AG09319 (cell line): ENCODE data around the gene ELOVL5.
"Not testable (repeated sequence)": the region's sequence is repeated elsewhere in the genome, so short reads cannot be mapped to it uniquely, and the experiment has no call there.

Experiments
- DNase-seq: peaks from one replicate; pipeline ENCODE4 v3.0.0-alpha.2; 2010; ENCODE audit warnings: low read depth; ENCODE audit errors: extremely low read depth
- TF ChIP-seq, protein P1 (sequence below): IDR thresholded peaks from 2 replicates; pipeline ENCODE4 v1.5.1; 2011; ENCODE audit warnings: low read depth, mild to moderate bottlenecking, inconsistent platforms, low read length, moderate library complexity

The ELOVL5 gene, protein sequence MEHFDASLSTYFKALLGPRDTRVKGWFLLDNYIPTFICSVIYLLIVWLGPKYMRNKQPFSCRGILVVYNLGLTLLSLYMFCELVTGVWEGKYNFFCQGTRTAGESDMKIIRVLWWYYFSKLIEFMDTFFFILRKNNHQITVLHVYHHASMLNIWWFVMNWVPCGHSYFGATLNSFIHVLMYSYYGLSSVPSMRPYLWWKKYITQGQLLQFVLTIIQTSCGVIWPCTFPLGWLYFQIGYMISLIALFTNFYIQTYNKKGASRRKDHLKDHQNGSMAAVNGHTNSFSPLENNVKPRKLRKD

DNA sequence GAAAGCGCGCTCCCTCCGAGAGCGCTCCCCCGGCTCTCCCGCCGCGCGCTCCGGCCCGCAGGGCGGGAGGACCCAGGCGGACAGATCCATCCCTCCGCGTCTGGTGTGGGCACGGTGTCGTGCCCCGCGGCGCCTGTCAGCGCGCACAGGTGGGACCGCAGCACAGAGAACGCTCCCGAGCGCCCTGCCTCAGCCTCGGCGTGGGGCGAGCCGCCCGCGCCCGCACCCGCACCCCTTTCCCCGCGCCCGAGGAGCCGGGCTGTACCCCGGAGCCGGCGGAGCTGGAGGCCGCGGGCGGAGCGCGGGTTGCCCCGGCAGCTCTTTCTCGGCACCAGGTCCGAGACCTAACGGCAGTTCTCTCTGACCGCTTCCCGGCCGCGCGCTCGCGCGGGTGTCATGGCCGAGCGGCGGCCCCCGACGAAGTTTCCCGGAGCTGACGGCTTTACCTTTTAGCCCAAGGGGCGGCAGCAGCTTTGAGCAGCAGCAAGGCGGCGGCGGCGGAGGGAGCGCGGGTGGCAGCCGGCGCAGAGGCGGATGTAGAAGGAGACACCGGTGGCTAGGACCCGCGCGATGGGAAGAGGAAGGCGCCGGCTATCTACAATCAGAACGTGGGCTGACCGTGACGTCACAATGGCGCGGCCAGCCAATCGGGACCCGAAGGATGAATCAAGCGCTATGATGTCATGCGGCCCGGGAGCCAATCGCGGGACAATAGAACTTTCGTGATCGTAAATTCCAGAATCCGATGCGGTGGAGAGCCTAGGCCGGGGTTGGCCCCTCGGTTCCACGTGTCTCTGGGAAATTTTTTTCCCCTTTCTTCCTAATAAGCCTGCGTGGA lies at the start of gene ELOVL5:
ELOVL5 (minus strand) TSS at position 580 of the 838 bp plus-strand sequence. CDS start 53,251 bp downstream, outside the sequence.
- DNase-seq, result peak; percentile 97
- TF ChIP-seq, protein P1, sequence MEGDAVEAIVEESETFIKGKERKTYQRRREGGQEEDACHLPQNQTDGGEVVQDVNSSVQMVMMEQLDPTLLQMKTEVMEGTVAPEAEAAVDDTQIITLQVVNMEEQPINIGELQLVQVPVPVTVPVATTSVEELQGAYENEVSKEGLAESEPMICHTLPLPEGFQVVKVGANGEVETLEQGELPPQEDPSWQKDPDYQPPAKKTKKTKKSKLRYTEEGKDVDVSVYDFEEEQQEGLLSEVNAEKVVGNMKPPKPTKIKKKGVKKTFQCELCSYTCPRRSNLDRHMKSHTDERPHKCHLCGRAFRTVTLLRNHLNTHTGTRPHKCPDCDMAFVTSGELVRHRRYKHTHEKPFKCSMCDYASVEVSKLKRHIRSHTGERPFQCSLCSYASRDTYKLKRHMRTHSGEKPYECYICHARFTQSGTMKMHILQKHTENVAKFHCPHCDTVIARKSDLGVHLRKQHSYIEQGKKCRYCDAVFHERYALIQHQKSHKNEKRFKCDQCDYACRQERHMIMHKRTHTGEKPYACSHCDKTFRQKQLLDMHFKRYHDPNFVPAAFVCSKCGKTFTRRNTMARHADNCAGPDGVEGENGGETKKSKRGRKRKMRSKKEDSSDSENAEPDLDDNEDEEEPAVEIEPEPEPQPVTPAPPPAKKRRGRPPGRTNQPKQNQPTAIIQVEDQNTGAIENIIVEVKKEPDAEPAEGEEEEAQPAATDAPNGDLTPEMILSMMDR, result no peak

DNA sequence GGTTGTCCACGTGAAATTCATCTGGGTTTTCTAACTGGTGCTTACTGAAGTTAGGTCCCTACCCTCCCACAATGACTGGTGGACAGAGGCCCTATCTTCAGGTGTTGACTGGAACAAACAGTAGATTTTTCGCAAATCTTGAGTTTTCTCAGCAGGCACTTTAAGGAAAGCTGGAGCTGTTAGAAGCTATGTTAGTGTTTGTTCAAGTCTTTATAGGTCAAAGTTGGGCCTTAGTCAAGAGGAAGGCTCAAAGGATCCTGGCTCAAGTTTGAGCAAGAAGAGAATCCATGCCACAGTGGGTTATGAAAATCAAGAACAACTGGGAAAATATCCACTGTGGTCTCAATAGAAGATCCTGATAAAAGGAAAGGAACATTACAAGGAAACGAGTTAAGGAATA lies 48.5 kb upstream of the ELOVL5 start:
- TF ChIP-seq, protein P1, result no peak
- no peak for DNase-seq

DNA sequence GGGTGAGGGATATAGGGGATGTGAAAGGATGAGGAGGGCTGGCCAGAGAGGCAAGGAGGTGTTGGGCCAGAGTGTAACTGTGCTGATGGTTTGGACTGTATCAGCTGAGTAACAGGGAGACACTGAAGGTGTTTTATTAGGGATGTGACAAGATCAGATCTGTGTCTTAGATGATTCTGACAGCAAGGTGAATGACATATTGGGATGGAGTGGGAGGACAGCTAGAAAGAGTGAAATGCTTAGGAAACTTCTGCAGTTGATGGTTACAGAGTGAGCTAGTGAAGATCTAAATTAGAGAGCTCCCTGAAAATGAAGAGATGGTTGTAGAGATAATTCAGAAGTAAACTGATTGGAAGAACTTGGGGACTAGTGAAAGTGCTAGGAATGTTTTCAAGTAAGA lies 47.2 kb upstream of the ELOVL5 start:
- TF ChIP-seq, protein P1, result no peak
- no peak for DNase-seq

DNA sequence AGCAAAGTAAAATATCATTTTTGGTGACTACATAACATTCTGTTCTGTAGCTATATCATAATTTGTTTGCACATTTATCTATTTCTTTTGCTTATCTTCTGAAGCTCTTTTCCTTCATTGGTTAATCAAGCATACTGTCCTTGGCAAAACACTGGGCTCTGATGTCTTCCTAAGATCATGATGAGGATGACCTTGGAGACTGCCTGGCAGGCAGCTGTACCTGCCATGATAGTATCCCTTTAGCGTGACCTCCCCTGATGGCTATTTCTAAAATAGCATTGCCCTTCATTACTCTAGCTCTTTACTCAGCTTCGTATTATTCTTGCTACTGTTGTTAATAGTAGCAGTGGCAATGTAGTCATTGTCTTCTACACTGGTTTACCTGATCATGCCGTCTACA lies 46.0 kb upstream of the ELOVL5 start:
- TF ChIP-seq, protein P1, result no peak
- no peak for DNase-seq

DNA sequence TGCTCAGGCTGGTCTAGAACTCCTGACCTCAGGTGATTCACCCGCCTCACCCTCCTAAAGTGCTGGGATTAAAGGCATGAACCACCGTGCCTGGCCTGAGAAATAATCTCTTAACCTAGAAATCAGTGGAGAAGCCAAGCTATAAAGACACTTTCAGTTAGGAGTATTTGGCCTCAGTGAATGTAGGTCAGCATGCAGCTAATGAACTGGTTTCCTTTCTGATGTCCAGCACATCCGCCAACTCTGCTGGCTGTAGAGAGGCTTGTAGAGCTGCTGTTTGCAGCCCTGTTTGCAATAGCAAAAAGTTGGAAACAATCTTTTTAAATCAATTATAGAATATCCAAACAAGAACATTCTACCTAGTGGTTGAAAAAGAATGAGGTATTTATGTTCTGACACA lies 42.4 kb upstream of the ELOVL5 start:
- no peak for DNase-seq
- TF ChIP-seq, protein P1, result no peak

DNA sequence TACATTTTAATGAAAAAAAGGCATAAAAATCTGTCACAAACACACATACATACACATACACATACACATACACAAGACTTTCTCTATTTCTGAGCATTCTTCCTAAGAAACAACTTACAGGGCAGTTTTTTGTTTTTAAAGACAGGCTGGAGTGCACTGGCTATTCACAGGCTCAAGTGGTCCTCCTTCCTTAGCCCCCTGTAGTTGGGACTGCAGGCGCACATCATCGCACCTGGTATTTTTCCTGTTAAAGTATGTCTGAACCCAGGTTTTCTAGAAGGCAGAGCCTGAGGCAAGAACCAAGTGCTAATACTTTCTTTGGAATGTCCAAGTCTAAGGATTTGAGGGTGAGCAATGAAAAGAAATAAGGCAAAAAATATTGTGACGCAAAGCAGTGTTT lies 41.3 kb upstream of the ELOVL5 start:
- no peak for DNase-seq
- TF ChIP-seq, protein P1, result no peak

DNA sequence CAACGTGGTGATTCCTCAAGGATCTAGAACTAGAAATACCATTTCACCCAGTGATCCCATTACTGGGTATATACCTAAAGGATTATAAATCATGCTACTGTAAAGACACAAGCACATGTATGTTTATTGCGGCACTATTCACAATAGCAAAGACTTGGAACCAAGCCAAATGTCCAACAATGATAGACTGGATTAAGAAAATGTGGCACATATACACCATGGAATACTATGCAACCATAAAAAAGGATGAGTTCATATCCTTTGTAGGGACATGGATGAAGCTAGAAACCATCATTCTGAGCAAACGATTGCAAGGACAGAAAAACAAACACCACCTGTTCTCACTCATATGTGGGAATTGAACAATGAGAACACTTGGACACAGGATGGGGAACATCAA lies 39.9 kb upstream of the ELOVL5 start:
- not testable (repeated sequence) for DNase-seq

DNA sequence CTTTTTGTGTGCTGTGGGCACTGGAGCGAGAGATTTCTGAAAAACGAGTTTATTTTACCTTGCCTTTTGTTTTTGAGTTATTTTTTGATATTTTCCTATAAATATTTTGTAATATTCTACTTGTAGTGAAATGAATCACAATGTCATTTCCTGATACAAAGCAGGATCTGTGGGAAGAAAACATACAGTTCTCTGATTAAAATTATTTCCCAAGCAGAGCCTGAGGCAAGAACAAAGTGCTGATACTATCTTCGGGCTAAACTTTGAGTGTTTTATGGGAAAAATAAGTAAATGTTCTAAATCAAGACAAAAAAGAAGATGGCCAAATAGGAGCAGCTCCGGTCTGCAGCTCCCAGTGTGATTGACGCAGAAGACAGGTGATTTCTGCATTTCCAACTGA lies 33.7 kb upstream of the ELOVL5 start:
- TF ChIP-seq, protein P1, result no peak
- no peak for DNase-seq
